ENCODE measurements around the gene CDKL5.

Gene CDKL5

DNA sequence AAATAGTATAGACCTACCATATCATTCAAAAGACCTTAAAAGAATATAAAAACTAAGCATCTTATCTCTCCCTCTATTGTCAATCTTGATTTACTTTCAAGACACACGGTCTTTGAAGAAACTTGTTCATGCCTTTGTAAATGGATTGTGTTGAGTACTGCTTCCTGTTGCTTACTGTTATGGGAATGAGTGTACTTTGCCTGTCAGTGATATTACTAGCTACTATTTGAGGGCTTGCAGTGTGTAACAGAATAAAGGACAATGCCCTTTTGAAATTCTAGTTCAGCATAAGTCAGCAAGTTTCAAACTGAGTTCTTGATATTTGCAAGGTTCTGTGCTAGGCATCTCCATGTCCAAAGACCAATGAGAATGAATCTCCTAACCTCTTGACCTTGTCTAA is 36.0 kb downstream of the CDKL5 start:
- no peak for DNase-seq

- DNase-seq, result no peak
Measured at GRCh38 chrX:18464499-18464898, 39.1 kb downstream of the CDKL5 start.

- DNase-seq, result no peak
Measured at GRCh38 chrX:18465051-18465450, 39.6 kb downstream of the CDKL5 start.

DNA sequence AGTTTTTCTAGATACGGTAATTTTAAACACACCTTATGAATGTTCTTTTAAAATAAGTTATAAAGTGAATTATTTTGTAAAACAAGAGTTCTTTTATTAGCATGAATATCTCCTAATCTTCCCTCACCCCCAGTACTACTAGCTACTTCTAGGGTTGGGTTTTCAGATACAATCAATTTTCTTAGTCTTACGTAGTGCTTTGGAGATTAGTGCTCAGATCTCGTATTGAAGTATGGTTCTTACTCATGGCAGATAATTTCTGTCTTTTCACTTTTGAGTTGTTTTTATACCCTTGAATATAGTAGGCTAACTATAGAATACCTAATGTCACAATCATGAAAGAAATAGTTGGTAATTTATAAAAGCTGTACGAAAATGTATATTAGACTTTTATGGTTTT is 43.2 kb downstream of the CDKL5 start:
- no peak for DNase-seq

DNA sequence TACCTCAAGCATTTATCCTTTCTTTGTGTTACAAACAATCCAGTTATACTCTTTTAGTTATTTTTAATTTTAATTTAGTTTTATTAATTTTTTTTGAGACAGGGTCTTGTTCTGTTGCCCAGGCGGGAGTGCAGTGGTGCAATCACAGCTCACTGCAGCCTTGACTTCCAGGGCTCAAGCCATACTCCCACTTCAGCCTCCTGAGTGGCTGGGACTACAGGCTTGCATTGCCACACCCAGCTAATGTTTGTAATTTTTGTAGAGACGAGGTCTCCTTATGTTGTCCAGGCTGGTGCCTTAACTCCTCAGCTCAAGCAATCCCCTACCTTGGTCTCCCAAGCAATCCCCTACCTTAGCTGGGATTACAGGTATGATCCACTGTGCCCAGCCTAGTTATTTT is 45.9 kb downstream of the CDKL5 start:
- no peak for DNase-seq

DNA sequence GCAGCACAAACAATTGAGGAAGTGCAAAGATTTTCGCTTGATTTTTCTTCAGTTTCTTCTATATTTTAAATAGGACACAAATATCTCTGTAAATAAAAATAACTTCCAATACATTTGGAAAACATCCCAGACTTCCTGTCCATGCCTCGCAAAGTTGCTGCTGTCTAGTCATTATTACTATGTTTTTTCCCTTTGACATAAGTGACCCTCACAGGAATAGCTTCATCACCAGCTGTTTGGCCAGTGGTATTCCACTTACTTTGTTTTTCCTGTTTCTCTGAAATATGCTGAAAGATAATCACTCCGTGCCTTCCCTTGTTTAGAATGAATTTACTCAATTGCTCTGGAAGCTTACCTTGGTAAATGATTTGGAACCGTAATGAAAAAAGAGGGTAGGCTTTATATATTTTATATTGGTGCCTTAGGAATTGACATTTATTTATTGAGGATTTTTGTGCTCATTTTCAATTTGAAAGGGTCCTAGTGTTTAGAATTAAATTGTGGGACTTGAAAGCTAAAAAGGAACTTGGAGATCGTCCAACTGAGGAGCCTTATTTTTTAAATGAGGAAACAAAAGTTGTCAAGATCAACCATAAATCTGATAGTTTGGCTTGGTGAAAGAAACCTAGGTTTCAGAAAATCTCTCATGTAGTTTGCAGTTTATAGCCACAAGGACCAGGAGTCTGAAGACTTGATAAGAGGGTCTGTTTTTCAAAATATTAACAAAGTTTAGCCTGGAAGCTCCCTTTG is 65.6 kb downstream of the CDKL5 start:
- no peak for DNase-seq

GRCh38 chrX:18491587-18492340 is 66.4 kb downstream of the CDKL5 start:
- DNase-seq, result no peak

GRCh38 chrX:18534949-18535348 is 109.5 kb downstream of the CDKL5 start:
- no peak for DNase-seq

DNA sequence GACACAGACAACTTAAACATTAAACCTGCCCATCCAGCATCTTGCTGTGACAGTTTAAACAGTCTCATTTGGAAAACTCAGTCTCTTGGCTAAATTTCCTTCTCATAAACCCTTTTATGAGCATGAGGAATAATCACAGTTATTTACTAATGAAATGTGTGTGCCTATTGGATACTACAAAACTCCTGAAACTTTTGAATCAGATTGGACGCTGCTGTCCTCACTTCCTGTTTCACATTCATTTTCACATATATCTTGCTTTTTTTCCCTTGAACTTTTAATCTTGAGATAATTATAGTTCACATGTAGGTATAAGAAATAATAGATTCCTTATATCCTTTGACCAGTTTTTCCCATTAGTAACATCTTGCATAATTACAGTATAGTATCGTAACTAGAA is 111.7 kb downstream of the CDKL5 start:
- DNase-seq, result no peak

DNA sequence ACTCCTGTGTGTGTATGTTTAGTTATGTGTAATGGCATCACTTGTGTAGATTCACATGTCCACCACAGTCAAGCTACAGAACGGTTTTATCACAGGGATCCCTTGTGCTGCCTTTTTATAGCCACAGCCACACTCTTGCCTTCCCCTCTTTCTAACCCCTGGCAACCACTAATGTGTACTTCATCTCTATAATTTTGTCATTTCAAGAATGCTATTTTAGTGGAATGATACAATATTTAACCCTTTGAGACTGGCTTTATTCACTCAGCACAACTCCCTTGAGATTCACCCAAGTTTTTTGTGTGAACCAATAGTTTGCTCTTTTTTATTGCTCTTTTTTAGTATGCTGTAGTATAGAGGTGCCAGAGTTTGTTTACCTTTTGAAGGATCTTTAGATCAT is 112.1 kb downstream of the CDKL5 start:
- no peak for DNase-seq

DNA sequence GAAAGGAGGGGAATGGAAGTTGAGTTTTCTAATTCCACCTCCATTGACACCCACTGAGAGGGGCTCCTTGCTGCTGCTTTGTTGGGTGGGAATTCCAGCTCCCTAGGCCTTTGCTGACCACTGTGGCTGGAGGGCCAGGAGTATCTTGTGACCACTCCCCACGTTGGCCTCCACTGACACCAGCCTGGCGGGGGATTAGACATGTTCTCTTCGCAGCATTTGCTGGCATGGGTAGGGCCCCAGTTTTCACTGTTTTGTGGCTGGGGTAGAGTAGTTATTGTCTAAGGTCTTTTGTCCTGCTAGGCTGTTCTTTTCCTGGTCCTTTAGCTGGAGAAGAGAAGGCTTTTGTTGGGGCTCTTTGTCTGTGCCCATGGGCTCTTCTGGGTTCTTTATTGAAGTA is 116.7 kb downstream of the CDKL5 start:
- no peak for DNase-seq

GRCh38 chrX:18542905-18543304 is 117.5 kb downstream of the CDKL5 start:
- DNase-seq, result no peak

DNA sequence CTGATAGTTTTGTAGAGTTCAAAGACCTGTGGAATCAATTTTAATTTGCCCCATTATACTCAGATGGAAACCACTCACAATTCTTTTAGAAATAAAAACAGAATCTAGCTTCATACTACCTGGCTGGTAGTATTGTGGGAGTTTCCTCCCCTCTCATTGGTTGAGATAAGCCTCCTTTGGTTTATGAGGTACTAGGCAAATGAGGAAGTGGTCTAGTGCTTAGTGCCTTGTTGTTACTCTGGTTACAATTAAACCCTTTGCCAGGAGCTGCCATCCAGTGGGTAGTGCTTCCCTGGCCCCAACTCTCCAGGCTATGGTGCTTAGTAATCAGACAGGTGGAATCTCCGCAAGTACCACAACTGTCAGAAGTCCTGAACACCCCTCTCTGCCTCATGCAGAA is 118.3 kb downstream of the CDKL5 start:
- DNase-seq, result no peak

DNA sequence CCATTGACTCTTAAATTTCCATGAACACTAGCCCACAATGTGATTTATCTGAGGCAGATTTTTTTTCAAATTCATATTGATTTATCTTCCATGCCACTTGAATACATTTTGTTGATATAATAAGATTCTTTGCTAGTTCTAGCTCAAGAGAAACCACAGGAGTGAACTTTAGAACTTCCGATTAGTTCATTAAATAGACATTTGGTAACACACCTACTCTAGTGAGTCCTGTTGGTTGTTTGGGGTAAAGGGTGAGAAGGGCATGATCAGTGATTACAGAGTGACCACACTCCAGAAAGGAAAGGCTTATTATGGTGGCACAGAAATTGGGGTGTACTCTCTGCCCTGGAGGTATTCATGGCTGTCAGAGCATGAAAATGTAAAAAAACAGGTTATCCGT is 120.4 kb downstream of the CDKL5 start:
- no peak for DNase-seq

- DNase-seq, result no peak
Measured at GRCh38 chrX:18548996-18549395, 123.6 kb downstream of the CDKL5 start.

- no peak for DNase-seq
Measured at GRCh38 chrX:18549643-18550042, 124.2 kb downstream of the CDKL5 start.

GRCh38 chrX:18557879-18558278 is 132.5 kb downstream of the CDKL5 start:
- DNase-seq, result no peak

- DNase-seq, result no peak
Measured at GRCh38 chrX:18558799-18559198, 133.4 kb downstream of the CDKL5 start.

GRCh38 chrX:18561020-18561419 is 135.6 kb downstream of the CDKL5 start:
- no peak for DNase-seq

- no peak for DNase-seq
Measured at GRCh38 chrX:18565727-18566126, 140.3 kb downstream of the CDKL5 start.

GRCh38 chrX:18566748-18567147 is 141.3 kb downstream of the CDKL5 start:
- DNase-seq, result no peak

GRCh38 chrX:18573556-18573955 is 148.1 kb downstream of the CDKL5 start:
- DNase-seq, result no peak

- no peak for DNase-seq
Measured at GRCh38 chrX:18574591-18574990, 149.2 kb downstream of the CDKL5 start.

DNA sequence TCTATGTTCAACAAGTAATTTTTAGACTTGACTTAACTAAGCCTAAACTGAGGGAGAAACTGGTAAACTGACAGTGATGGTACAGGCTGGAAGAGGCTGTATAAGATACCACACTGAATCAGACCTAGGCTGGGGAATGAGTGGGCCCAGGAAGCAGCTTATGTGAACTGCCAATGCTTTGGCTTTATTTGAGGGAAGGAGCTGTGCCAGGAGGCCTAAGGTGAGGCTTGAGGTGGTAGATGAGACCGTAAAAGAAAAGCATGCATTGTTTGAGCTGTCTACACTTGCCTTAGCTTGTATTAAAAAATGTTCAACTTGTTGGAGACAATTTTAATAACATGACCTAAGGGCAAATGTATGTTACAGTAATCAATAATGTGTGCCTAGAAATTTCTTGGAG is 150.3 kb downstream of the CDKL5 start:
- DNase-seq, result no peak

DNA sequence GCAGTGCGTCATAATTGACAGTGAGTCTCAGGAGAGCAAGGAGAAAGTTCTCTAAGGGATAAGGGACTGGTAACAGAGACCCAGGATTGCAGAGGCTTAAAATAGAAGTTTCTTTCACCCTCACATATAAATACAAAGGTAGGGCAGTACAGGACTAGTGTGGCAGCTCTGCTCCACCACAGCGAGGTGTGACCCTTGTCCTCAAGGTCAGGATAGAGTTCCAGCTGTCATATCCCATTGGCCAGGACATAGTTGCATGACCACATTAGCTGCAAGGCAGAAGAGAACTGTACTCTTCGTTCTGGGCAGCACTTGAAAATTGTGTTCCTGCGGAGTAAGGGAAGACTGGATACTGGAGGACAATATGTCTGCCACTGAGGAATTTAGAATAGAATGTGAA is 152.0 kb downstream of the CDKL5 start:
- no peak for DNase-seq

Data from NCI-H1417 (cell line).